CD4-positive, alpha-beta T cell treated with Interleukin-6 at 100 ng/mL for 8 hours (primary cell): ENCODE measurements around the gene IPO4.
"Not testable (repeated sequence)": the region's sequence is repeated elsewhere in the genome, so short reads cannot be mapped to it uniquely, and the experiment has no call there.

Source experiments
- DNase-seq: peaks from one replicate; pipeline ENCODE4 v3.0.0-alpha.2; 2020; ENCODE audit warnings: mixed read lengths, low spot score

The IPO4 gene

DNA sequence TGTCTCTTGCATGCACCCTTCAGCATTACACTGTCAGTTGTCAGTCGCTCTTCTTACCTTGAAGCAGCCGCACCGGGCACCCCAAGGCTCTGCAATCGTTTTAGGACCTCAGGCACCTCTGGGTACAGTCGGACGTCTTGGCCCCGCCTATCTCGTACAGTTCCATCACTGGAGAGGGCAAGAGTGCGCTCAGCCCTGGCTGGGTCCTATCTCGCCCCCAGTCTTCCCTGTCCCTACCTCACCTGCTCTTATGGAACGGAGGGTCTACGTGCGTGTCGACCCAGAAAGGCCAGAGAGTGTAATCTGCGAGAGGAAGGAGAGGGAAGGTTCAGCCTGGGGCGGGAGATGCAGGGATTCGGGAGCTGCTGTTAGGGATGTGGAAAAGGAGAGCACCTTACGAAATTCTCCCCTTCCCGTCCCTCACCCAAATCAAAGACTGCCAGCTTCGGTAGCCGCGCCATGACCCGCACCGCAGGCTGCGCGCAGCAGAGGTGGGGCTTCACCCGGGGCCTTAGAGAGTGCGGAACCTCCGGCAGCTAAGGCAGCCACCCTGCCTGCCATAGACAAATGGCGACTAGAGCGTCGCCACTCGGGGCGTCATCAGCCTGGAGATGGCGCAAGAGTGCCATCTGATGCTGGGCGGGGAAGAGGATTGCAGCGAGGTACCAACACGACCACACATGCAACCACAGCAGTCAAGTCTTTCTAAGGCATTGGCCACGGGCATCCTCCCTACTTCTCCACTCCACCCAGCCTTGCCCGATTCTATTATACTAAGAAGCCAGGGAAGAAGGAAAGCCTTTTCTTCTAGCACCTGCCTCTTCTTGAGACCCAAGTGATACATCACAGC is 27.1 kb upstream of the IPO4 start, which contains the start of gene MDP1:
MDP1 (minus strand) TSS at position 572 of the 850 bp plus-strand sequence; CDS start at position 461, 111 bp downstream.
- DNase-seq: peak; percentile 88

DNA sequence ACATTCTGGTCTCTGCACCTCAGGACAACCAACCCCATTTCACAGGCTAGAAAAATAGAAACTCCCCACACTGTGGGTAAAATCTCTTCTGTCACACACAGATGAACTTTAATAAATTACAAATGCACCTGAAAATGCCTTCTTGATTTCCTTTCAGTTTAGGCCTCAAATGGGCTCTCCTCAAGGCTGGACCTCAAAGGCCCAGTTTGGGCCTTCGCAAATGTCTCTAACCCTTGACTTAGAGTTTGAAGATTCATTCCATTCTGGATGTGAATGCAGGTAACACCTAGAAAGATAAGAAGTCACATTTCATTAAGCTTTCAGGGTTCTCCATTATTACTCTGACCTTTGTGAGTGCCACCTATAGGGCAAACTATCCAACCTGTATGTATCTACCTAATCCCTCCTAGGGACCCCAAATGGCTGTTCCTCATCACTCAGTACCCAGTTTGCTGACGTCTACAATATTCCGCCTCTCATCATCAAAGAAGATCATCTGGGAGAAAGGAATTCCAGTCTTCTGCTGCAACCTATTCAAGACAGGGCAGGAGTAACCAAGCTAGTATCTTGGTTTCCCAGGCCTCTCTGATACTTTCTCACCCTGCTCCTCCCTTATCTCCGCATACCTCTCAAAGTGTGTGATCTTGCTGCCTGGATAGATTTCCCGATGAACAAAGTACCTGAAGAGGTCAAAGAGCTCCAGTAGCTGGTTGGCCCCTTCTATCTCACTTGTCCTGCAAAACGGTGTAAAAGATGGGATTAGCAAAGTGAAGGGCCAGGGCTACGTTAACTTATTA is 25.4 kb upstream of the IPO4 start:
- no peak for DNase-seq

DNA sequence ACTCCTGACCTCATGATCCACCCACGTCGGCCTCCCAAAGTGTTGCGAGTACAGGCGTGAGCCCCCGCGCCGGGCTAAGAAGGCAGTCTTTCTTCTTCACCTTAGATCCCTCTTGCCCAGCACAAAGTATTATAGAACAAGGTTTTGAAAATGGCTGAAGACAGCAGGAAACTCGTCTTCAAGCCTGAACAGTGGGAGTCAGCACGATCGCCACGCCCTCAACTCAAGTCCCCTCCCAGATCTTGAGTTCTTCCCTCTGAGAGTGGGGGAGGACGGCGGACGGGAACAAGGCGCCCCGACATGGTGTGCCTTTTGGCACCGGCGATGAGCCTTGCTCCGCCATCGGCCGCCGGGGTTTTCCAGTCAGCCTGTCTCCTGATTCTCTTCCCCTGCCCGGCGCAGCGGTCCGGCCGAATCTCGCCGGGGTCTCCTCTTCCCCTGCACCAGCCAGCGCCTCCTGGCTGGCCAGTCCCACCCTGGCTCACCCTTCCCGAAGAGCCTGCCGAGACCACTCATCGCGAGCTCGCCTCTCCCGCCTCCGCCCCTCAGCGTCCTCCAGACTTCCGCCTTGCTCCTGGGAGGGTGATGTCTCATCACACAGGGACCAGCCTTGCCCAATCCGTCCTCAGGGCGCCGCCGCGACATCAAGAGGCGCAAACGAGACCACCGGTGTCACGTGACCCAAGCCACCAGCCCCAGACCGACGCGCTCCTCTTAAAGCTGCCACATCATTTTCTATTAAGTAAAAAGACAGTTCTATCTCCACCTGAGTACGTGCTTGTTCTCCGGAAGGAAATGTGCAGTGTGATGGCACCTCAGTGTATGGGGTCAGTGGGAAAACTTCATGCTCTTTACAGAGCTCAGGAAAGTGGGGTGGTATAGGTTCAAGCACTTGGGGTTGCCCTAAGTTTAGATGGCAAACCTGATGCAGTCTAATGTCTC is 24.6 kb upstream of the IPO4 start, which contains the start of gene CHMP4A:
CHMP4A (minus strand) TSS at position 565 of the 942 bp plus-strand sequence; CDS start at position 516, 49 bp downstream.
- peak; percentile 95 for DNase-seq

DNA sequence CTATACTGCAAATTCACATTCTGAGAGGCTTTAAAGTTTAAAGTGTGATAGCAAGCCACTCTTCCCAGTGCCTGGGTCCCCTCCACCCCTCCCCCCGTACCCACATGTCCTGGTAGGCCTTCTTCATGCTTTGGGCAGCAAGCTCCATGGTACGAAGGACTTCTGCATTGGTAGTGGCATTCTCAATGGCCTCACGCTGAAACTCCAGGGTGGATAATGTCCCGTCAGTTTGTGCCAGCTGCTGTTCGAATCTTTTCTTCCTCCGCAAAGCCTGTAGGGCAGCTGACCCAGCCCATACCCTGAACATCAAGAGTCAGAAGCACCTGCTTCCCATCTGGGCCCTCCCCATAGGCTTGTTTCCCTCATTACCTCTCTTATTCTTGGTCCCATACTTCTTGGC is 22.7 kb upstream of the IPO4 start:
- DNase-seq: no peak

- DNase-seq: no peak
Measured at GRCh38 chr14:24207625-24208024, 19.0 kb upstream of the IPO4 start.

DNA sequence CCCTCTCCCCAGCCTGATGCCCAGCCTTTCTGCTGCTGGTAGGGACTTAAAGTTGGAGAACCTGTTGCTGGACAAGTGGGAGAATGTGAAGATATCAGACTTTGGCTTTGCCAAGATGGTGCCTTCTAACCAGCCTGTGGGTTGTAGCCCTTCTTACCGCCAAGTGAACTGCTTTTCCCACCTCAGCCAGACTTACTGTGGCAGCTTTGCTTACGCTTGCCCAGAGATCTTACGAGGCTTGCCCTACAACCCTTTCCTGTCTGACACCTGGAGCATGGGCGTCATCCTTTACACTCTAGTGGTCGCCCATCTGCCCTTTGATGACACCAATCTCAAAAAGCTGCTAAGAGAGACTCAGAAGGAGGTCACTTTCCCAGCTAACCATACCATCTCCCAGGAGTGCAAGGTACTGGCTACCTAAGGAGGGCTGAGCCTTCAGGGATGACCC is 18.5 kb upstream of the IPO4 start:
- DNase-seq: no peak

- no peak for DNase-seq
Measured at GRCh38 chr14:24206260-24207103, 17.9 kb upstream of the IPO4 start.

GRCh38 chr14:24204163-24205146 is 15.8 kb upstream of the IPO4 start:
- no peak for DNase-seq

DNA sequence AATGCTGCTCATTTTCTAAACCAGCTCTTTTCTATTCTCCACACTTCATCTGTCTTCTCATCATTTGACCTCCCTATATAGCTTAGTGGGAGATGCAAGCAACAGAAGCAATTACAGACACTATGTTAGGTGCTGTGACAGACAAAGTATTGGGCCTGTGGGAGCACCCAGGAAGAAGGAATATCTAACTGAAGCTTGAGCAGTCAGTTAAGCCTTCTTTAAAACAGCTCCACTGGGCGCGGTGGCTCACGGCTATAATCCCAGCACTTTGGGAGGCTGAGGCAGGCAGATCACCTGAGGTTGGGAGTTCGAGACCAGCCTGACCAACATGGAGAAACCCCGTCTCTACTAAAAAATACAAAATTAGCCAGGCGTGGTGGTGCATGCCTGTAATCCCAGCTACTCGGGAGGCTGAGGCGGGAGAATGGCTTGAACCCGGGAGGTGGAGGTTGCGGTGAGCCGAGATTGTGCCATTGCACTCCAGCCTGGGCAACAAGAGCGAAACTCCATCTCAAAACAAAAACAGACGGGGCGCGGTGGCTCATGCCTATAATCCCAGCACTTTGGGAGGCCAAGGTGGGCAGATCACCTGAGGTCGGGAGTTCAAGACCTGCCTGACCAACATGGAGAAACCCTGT is 14.8 kb upstream of the IPO4 start:
- DNase-seq: not testable (repeated sequence)

DNA sequence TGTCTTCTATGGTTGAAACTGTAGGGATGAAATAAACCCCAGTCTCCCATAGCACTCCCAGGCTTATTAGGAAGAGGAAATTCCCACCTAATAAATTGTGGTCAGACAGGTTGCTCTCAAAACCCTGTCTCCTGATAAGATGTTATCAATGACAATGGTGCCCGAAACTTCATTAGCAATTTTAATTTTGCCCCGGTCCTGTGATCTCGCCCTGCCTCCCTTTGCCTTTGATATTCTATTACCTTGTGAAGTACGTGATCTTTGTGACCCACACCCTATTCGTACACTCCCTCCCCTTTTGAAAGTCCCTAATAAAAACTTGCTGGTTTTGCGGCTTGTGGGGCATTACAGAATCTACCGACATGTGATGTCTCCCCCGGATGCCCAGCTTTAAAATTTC is 13.9 kb upstream of the IPO4 start:
- not testable (repeated sequence) for DNase-seq

DNA sequence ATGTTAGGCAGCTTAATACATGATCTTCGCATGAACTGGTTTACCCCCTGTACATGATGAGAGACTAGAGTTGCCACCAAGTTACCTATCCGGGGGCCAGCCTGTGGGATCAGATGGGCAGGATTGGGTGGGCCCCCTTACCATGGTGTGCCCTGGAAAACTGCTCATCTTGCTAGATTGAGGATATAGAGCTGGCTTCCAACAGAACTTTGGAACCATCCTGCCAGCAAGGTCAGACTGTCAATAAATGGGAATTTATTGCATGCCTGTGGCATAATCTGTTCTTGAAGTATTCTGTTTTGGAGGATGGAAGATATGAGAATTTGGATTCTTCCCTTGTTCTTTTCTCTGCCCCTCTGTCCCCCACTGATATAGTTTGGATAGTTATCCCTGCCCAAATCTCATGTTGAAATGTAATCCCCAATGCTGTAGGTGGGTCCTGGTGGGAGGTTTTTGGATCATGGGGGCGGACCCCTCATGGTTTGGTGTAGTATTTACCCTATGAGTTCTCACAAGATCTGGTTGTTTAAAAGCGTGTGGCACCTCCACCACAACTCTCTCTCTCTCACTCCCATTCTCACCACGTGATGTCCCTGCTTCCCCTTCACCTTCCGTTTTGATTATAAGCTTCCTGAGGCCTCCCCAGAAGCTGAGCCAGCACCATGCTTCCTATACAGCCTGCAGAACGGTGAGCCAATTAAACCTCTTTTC is 10.4 kb upstream of the IPO4 start:
- DNase-seq: no peak

DNA sequence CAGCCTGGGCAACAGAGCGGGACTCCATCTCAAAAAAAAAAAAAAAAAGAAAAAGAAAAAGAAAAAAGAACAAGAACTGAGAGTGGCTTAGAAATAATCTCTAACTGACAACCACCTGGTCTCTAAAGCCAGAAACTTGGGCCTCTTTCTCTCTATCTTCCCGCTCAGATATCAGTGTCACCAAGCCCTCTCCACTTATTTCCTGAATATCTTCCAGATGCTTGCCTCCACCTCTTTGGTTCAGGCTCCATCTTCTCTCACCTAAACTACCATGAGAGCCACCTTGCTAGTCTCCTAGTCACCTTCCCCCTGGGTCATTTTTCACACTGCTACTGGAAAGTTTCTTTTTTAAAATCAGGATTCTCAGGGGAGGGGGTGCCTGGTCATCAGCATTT is 8.4 kb upstream of the IPO4 start:
- no peak for DNase-seq

DNA sequence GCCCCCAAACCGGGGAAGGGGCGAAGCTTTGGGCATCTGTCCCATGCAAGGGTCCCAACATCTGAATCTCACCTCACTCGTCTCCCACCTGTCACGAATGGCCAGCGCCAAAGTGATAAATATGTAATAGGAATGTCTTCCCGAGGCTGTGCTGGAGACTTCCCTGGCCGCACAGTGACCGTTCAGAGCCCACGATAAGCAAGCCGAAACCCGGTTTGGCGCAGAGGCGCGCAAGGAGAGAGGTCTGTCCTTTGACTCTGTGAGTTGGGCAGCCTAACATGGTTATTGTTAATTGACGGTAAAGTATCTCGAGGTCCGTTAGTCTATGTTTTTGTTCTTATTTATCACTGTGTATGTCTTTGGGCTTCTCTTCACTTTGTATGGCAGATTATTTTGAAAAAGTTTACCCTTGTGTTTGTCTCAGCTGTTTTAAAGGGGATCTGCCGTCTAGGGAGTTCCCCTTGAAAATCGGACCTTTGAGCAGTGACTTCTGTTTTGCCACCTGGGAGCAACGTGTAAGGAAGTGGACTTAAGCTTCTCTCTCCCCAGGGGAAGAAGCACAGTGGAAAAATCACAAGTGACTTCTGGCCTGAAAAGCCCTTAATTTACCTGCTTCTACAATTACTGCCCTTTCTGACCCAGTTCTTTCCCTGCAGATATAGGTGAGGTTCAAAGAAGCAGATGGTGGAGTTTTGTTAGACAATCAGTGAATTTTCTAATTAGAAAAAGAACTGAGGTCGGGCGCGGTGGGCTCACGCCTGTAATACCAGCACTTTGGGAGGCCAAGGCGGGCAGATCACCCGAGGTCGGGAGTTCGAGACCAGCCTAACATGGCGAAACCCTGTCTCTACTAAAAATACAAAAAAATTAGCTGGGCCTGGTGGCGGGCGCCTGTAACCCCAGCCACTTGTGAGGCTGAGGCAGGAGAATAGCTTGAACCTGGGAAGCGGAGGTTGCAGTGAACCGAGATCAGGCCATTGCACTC is 7.7 kb upstream of the IPO4 start:
- no peak for DNase-seq

DNA sequence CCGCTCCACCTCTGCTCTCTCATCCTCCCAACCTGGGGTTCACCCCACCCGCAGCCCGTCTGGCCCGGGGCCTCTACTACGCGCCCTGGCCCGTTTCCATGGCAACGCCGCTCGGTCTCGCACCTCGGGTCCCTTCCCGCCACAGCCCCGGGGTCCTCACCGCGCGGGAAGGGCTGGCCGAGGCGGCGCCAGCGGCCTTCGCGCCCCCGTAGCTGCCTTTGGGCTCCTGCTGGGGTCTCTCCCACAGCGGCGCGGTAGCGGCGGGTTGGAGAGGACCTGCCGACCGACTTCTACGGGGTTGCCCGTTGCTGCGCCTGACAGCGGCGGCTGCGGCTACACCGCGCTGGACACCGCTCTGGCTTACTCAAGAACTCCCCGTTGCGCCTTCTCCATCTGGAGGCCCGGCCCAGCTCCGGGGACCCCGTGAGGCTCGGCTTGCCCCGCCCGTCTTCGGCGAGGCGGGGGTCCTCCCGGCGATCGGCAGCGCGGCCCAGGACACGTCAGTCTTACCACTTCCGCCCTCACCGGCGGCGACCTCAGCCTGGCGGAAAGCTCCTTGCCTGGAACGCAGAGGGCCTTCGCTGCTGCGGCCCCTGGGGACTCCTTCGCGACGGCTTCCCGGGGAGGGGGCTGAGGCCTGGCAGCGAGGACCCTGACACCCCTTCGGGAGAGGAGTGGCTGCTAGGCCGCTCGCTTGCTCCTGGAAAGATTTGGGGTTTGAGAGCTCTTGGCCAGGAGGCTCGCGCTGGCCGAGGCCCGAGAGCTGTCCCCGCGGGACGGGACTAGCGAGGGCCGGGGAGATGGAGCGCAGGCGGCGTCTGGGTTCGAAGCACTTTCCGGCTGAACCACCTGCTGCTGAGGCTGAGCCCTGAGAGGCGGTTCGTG is 6.8 kb upstream of the IPO4 start, which contains the start of gene TM9SF1:
TM9SF1 (minus strand) TSS at position 256 of the 885 bp plus-strand sequence. CDS start 422 bp downstream, outside the sequence.
- DNase-seq: peak; percentile 85

- no peak for DNase-seq
Measured at GRCh38 chr14:24194873-24195185, 6.2 kb upstream of the IPO4 start.
